Measurements from ENCODE around the gene EMC10. TPM values are rescaled to one million over a fixed set of nuclear protein-coding genes. Genes with fewer than 3 reads are reported as not detected.
A peak's percentile ranks its signal among the peaks of the same experiment; 100 is the strongest.

Gene EMC10
- total and polyA plus RNA-seq, 10 of the 15 experiments (the other 5 are each of a cell fraction or from before 2014, with no cell fraction given): 2.5 to 77.3 (median 20.3) TPM

- TF ChIP-seq ZBTB4 (CRISPR knock-in tag; IDR thresholded peaks at IDR 0.05) (no peak), STAT3 (IDR thresholded peaks at IDR 0.05; ENCODE audit: low read depth, low read length) (no peak), CREM (IDR thresholded peaks at IDR 0.05; ENCODE audit: low read depth) (peak; percentile 71), POU2F2 (IDR thresholded peaks at IDR 0.05; ENCODE audit: borderline replicate concordance, low read depth, low read length) (0 out of 3 replicates have a peak, but pooled peaks have one; percentile 37), NFYB (IDR thresholded peaks at IDR 0.05; ENCODE audit: insufficient read depth, low read depth, low read length) (no peak), CEBPZ (IDR thresholded peaks at IDR 0.05; ENCODE audit: low read depth, low read length) (no peak), PAX5 (IDR thresholded peaks at IDR 0.05; ENCODE audit: borderline replicate concordance, low read depth, low read length) (peak; percentile 6; the same call in 1 of the 2 replicates), MEF2B (IDR thresholded peaks at IDR 0.05; ENCODE audit: partially characterized antibody, poor library complexity, severe bottlenecking) (peak; percentile 12), STAT1 (conservative IDR thresholded peaks at IDR 0.05) (no peak), TCF12 (IDR thresholded peaks at IDR 0.05; ENCODE audit: low read depth, low read length) (peak; percentile 92), POLR2A (IDR thresholded peaks at IDR 0.05; ENCODE audit: low read depth, low read length) (peak; percentile 28; the same call in 1 of the 2 replicates), HDAC6 (IDR thresholded peaks at IDR 0.05; ENCODE audit: unreplicated experiment) (no peak), RUNX3 (IDR thresholded peaks at IDR 0.05; ENCODE audit: low read length) (peak; percentile 50; the same call in 1 of the 2 replicates), CREB1 (IDR thresholded peaks at IDR 0.05; ENCODE audit: low read depth) (peak; percentile 76), EED (IDR thresholded peaks at IDR 0.05; ENCODE audit: low read depth) (peak; percentile 75)
These were observed 16.0 kb upstream of the EMC10 start (continued) for GRCh38 chr19:50460161-50460765.
